IMR-90 (cell line): Measurements from ENCODE around the gene RASAL1. TPM values are rescaled to one million over a fixed set of nuclear protein-coding genes. Genes with fewer than 3 reads are reported as not detected.
A peak's percentile ranks its signal among the peaks of the same experiment; 100 is the strongest.

Experiments
- ATAC-seq: fragments of 200-7000 bp; cut with Tn5 transposase; 2 replicates; pipeline ENCODE4 v1.9.1; 2020; ENCODE audit warnings: low read depth, mild to moderate bottlenecking, moderate library complexity
- BruUV-seq: library from RNA; stranded (reverse); fragments of 400-500 nt; replicated peaks from 2 replicates; lab custom pipeline; 2021; lab: Mats Ljungman, UMichigan
- CTCF ChIA-PET: fragments of 300-600 bp; formaldehyde crosslinking; extraction: SDS; loops from one replicate; lab custom pipeline; 2021; ENCODE audit warnings: antibody characterized with exemption; lab: Yijun Ruan, JAX
- POLR2A ChIA-PET: fragments of 300-600 bp; sonication (Branson Sonifier 250); formaldehyde crosslinking; loops from one replicate; lab custom pipeline; 2022; ENCODE audit warnings: antibody characterized with exemption; ENCODE audit not compliant: unreplicated experiment; lab: Charles Lee
- DNase-seq: peaks from one replicate; pipeline ENCODE4 v3.0.0; 2013
- H2AFZ ChIP-seq: replicated peaks from 2 replicates; pipeline ENCODE3; 2013; ENCODE audit warnings: low read length, mild to moderate bottlenecking; ENCODE audit not compliant: poor library complexity
- H2AK5ac ChIP-seq: 2 replicates; pipeline ENCODE4 v1.6.1; 2013; ENCODE audit warnings: low read depth, low read length, inconsistent platforms
- H2AK9ac ChIP-seq: replicated peaks from 2 replicates; pipeline ENCODE3; 2013; ENCODE audit warnings: mild to moderate bottlenecking, low read depth, low read length, moderate library complexity; ENCODE audit not compliant: poor library complexity
- H2BK120ac ChIP-seq: 2 replicates; pipeline ENCODE4 v1.6.1; 2013; ENCODE audit warnings: low read depth, low read length, inconsistent platforms
- H2BK15ac ChIP-seq: 3 replicates; pipeline ENCODE4 v1.6.1; 2013; ENCODE audit warnings: low read depth, low read length, inconsistent platforms
- H2BK20ac ChIP-seq: 2 replicates; pipeline ENCODE4 v1.6.1; 2013; ENCODE audit warnings: low read depth, mild to moderate bottlenecking, inconsistent platforms, low read length, moderate library complexity
- H2BK5ac ChIP-seq: 2 replicates; pipeline ENCODE4 v1.6.1; 2013; ENCODE audit warnings: mild to moderate bottlenecking, low read depth, low read length, inconsistent platforms; ENCODE audit not compliant: poor library complexity, severe bottlenecking
- H3K14ac ChIP-seq: replicated peaks from 2 replicates; pipeline ENCODE4 v1.6.1; 2013; ENCODE audit warnings: low read depth, low read length, inconsistent platforms
- H3K18ac ChIP-seq: 2 replicates; pipeline ENCODE4 v1.6.1; 2013; ENCODE audit warnings: low read depth, low read length, control low read depth
- H3K23ac ChIP-seq: 2 replicates; pipeline ENCODE4 v1.6.1; 2013; ENCODE audit warnings: low read depth, low read length, inconsistent platforms
- H3K27ac ChIP-seq: 2 replicates; pipeline ENCODE4 v1.5.1; 2013; ENCODE audit warnings: mild to moderate bottlenecking, control low read depth, low read length; ENCODE audit not compliant: insufficient read depth
- H3K27me3 ChIP-seq: 2 replicates; pipeline ENCODE4 v1.6.1; 2013; ENCODE audit warnings: low read length; ENCODE audit not compliant: control insufficient read depth, insufficient read depth
- H3K36me3 ChIP-seq: 2 replicates; pipeline ENCODE4 v1.6.1; 2013; ENCODE audit warnings: low read length, mixed read lengths; ENCODE audit not compliant: control insufficient read depth, insufficient read depth
- H3K4ac ChIP-seq: 2 replicates; pipeline ENCODE4 v1.6.1; 2013; ENCODE audit warnings: low read depth, low read length, inconsistent platforms
- H3K4me1 ChIP-seq: 2 replicates; pipeline ENCODE4 v1.6.1; 2013; ENCODE audit warnings: low read length, mixed read lengths; ENCODE audit not compliant: control insufficient read depth, insufficient read depth
- H3K4me2 ChIP-seq: 2 replicates; pipeline ENCODE4 v1.6.1; 2013; ENCODE audit warnings: low read depth, mild to moderate bottlenecking, control low read depth, low read length, moderate library complexity
- H3K4me3 ChIP-seq: 2 replicates; pipeline ENCODE4 v1.5.1; 2013; ENCODE audit warnings: low read depth, mild to moderate bottlenecking, control low read depth, low read length, moderate library complexity; ENCODE audit not compliant: insufficient read depth
- H3K56ac ChIP-seq: 2 replicates; pipeline ENCODE4 v1.6.1; 2013; ENCODE audit warnings: low read length, inconsistent platforms; ENCODE audit not compliant: insufficient read depth; ENCODE audit errors: extremely low read depth
- H3K79me1 ChIP-seq, 2 experiments: 2 replicates each; pipeline ENCODE4 v1.6.1; 2013; ENCODE audit warnings: low read length in 2 of 2, inconsistent platforms in 1 of 2, low read depth in 1 of 2
- H3K9ac ChIP-seq: 2 replicates; pipeline ENCODE4 v1.6.1; 2013; ENCODE audit warnings: low read depth, low read length, control low read depth
- H3K9me1 ChIP-seq: 2 replicates; pipeline ENCODE4 v1.6.1; 2013; ENCODE audit warnings: low read length, inconsistent platforms; ENCODE audit not compliant: insufficient read depth
- H3K9me3 ChIP-seq: 2 replicates; pipeline ENCODE4 v1.6.1; 2013; ENCODE audit warnings: low read length; ENCODE audit not compliant: control insufficient read depth, insufficient read depth
- H4K20me1 ChIP-seq: 2 replicates; pipeline ENCODE4 v1.6.1; 2013; ENCODE audit warnings: low read length, inconsistent platforms; ENCODE audit not compliant: insufficient read depth
- H4K5ac ChIP-seq: 2 replicates; pipeline ENCODE4 v1.6.1; 2013; ENCODE audit warnings: mild to moderate bottlenecking, low read depth, low read length, control low read depth
- H4K8ac ChIP-seq, 2 experiments: 2 replicates each; pipeline ENCODE4 v1.6.1; 2013; ENCODE audit warnings: low read depth in 2 of 2, low read length in 2 of 2, control low read depth in 1 of 2, inconsistent platforms in 1 of 2
- H4K91ac ChIP-seq: 2 replicates; pipeline ENCODE4 v1.6.1; 2013; ENCODE audit warnings: low read depth, low read length, inconsistent platforms; ENCODE audit not compliant: insufficient read depth
- CHD1 ChIP-seq: IDR thresholded peaks from 2 replicates; pipeline ENCODE4 v1.6.1; 2012; ENCODE audit warnings: low read depth, low read length, improper control_type of control experiment
- WGBS, 2 experiments: methylation state at CpG; one replicate each; pipeline versions ENCODE4 v1.1.5 to v1.1.7; 2013; ENCODE audit warnings: missing lambda C conversion rate in 2 of 2; ENCODE audit not compliant: insufficient read length in 1 of 2; ENCODE audit errors: extremely low coverage in 2 of 2; 5-methylcytosine and 5-hydroxymethylcytosine counted together
- dilution Hi-C: fragments of 300-500 bp; cut with HindIII; formaldehyde crosslinking; loops from one replicate; pipeline ENCODE4 v1.14.3; 2018; ENCODE audit warnings: low sequenced_read_pairs; ENCODE audit not compliant: unreplicated experiment
- in situ Hi-C: fragments of 300-500 bp; cut with MboI; formaldehyde crosslinking; loops from 3 replicates; pipeline ENCODE4 v1.14.3; 2019; ENCODE audit warnings: low sequenced_read_pairs, inconsistent platforms, mixed read lengths
- intact Hi-C: fragments of 100-400 bp; cut with micrococcal nuclease; formaldehyde crosslinking; loops from 2 replicates; pipeline ENCODE4 v1.10.0; 2022
- polyA plus RNA-seq, 3 experiments: library from polyadenylated mRNA; depleted of rRNA; stranded (reverse); fragments of >200 nt; gene quantifications; 2 replicates each; pipeline ENCODE4 v1.2.3, GENCODE V29; 2012; ENCODE audit warnings: low replicate concordance in 1 of 3
- total RNA-seq: library from RNA; depleted of rRNA; stranded (reverse); fragments of >200 nt; gene quantifications from 2 replicates; pipeline ENCODE4 v1.2.3, GENCODE V29; 2012

The RASAL1 gene
- total and polyA plus RNA-seq, 2 of the 4 experiments (the other 2 are of a cell fraction), result not detected

DNA sequence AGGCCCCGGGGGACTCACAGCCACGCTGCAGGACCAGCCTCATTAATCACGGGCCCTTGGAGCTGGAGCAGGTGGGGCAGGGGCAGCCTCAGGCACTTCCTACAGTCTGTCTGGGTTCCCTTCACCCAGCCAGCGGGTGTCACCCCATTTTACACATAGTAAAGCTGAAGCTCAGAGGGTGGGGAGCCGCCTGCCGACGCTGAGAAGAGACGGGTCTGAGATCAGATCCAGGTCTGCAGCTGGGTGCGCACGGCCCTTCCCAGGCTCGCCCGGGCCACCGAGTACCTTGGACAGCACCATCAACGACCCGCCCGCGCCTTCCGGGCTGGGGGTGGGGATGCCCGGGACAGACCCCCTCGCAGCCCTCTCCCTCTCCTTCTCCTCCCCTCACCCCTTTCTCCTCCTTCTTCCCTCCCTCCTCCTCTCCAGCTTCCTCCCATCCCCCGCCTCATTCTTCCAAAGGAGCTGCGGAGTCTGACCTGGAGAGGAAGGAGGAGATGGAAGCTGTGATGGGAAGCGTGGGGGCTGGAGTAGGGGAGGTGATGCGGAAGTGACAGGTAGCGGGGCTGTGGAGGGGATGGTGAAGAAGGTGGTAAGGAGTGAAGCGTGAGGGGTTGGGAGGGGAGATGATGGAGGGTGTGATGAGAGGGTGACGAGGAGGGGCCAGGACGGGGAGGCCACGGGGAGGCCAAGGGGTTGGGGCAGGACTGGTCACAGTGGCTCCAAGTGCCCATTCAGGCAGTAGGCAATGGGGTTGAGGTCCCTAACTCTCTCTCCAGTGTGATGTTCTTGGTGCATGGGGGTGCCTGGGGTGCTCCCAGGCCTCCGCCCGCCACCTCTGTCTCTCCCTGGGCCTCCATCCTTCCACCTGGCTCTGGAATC lies 70.2 kb downstream of the RASAL1 start:
- no peak for TF ChIP-seq CHD1
- ATAC-seq, result peak; percentile 59
- H3K18ac ChIP-seq, result no peak overlapping the region
- H3K4me1 ChIP-seq, result no peaks in the 10 kb centered on the region
- no peaks in the 10 kb centered on the region for H3K79me1 ChIP-seq
- H2BK5ac ChIP-seq, result no peak overlapping the region
- H4K20me1 ChIP-seq, result no peaks in the 10 kb centered on the region
- no TSS peak for BruUV-seq
- in situ Hi-C loops (no loop called here), dilution Hi-C loops (no loop called here), intact Hi-C loops (no loop called here)
- H3K27me3 ChIP-seq, result peaks cover 10% of the 10 kb centered on the region; the same call in 1 of the 2 replicates
- H4K5ac ChIP-seq, result no peak overlapping the region
- H2BK15ac ChIP-seq, result no peak overlapping the region
- H3K4me3 ChIP-seq, result no peak overlapping the region
- no peak overlapping the region for H3K14ac ChIP-seq
- H3K4me2 ChIP-seq, result no peak overlapping the region
- CTCF ChIA-PET, result no interaction called here
- H3K4ac ChIP-seq, result no peak overlapping the region
- no peak for DNase-seq
- no peak overlapping the region for H2BK120ac ChIP-seq
- no peaks in the 10 kb centered on the region for H3K9me1 ChIP-seq
- no peak overlapping the region for H2AK9ac ChIP-seq
- no peak overlapping the region for H4K91ac ChIP-seq
- H3K56ac ChIP-seq, result no peak overlapping the region
- H3K27ac ChIP-seq, result no peak overlapping the region
- no peaks in the 10 kb centered on the region for H3K9me3 ChIP-seq
- POLR2A ChIA-PET, result no interaction called here
- no peak overlapping the region for H3K9ac ChIP-seq
- no peak overlapping the region for H4K8ac ChIP-seq
- H2BK20ac ChIP-seq, result no peak overlapping the region
- 8% methylated on average over 8 of the region's 31 CpGs; no CpG with 5 or more reads in 1 of the 2 experiments for WGBS, 2 experiments
- H3K36me3 ChIP-seq, result no peaks in the 10 kb centered on the region
- no peak overlapping the region for H2AFZ ChIP-seq
- no peak overlapping the region for H2AK5ac ChIP-seq
- no peak overlapping the region for H3K23ac ChIP-seq
